HL-60 (cell line): Measurements from ENCODE around the gene KCNJ3.

Experiments
- DNase-seq, 2 experiments: peaks; one replicate each; pipeline ENCODE4 v3.0.0-alpha.2; 2010 to 2020; ENCODE audit warnings: low read depth in 1 of 2, low spot score in 1 of 2
- H3K27ac ChIP-seq: fragments of 250-450 bp; sonication (Bioruptor Pico); replicated peaks from 2 replicates; pipeline ENCODE4 v1.5.1; 2020; ENCODE audit warnings: mild to moderate bottlenecking, moderate library complexity
- H3K27me3 ChIP-seq: fragments of 250-450 bp; sonication (Bioruptor Pico); 2 replicates; pipeline ENCODE4 v1.5.1; 2021; ENCODE audit warnings: mild to moderate bottlenecking, moderate library complexity; ENCODE audit not compliant: insufficient read depth, poor library complexity, severe bottlenecking
- H3K4me3 ChIP-seq: replicated peaks from 2 replicates; pipeline ENCODE4 v1.5.1; 2011; ENCODE audit warnings: mild to moderate bottlenecking, control low read depth, low read length; ENCODE audit not compliant: insufficient read depth
- CTCF ChIP-seq: IDR thresholded peaks from one replicate; pipeline ENCODE4 v1.5.1; 2011; ENCODE audit warnings: low read length, control low read depth, inconsistent platforms; ENCODE audit not compliant: insufficient read depth
- GABPA ChIP-seq: IDR thresholded peaks from 2 replicates; pipeline ENCODE4 v1.6.1; 2012; ENCODE audit warnings: low read depth
- POLR2AphosphoS5 ChIP-seq: IDR thresholded peaks from 2 replicates; pipeline ENCODE4 v1.6.1; 2012; ENCODE audit warnings: low read depth
- REST ChIP-seq: IDR thresholded peaks from 2 replicates; pipeline ENCODE4 v1.6.1; 2012; ENCODE audit warnings: low read depth; ENCODE audit not compliant: insufficient replicate concordance
- SPI1 ChIP-seq: IDR thresholded peaks from 2 replicates; pipeline ENCODE4 v1.6.1; 2012; ENCODE audit warnings: low read depth, mild to moderate bottlenecking, borderline replicate concordance

KCNJ3 gene

GRCh38 chr2:154664248-154664647, 34.2 kb upstream of the KCNJ3 start:
- no peaks in the 10 kb centered on the region for H3K27me3 ChIP-seq
- no peak for DNase-seq
- TF ChIP-seq GABPA (no peak), CTCF (no peak), SPI1 (no peak), REST (no peak), POLR2AphosphoS5 (no peak)
- H3K4me3 ChIP-seq, result no peak overlapping the region
- no peak overlapping the region for H3K27ac ChIP-seq

- no peak for DNase-seq
- H3K27me3 ChIP-seq, result no peaks in the 10 kb centered on the region
- H3K4me3 ChIP-seq, result no peak overlapping the region
- H3K27ac ChIP-seq, result no peak overlapping the region
- TF ChIP-seq GABPA (no peak), REST (no peak), CTCF (no peak), POLR2AphosphoS5 (no peak), SPI1 (no peak)
Observed at GRCh38 chr2:154670083-154670482, 28.4 kb upstream of the KCNJ3 start.

- DNase-seq, result no peak
- TF ChIP-seq POLR2AphosphoS5, result no peak
- TF ChIP-seq GABPA, result no peak
- TF ChIP-seq SPI1, result no peak
- no peak for TF ChIP-seq REST
- no peak for TF ChIP-seq CTCF
- Histone ChIP-seq H3K27ac (no peak overlapping the region), H3K4me3 (no peak overlapping the region), H3K27me3 (no peaks in the 10 kb centered on the region)
Observed at GRCh38 chr2:154673694-154674093, 24.8 kb upstream of the KCNJ3 start.
